Measurements from ENCODE around the gene HYPK.
A peak's percentile ranks its signal among the peaks of the same experiment; 100 is the strongest.

Gene HYPK
- long read RNA-seq, donor 1, transcript HYPK-202 (4 exons, 1,051 nt): major isoform, 86 of 93 reads
- long read RNA-seq, donor 1, transcript HYPK-205 (2 exons, 933 nt): minor isoform, 7 of 93 reads
- long read RNA-seq, donor 1, partial matches to known transcripts: 0 of 93 reads
- long read RNA-seq, donor 1, other reads (novel, unspliced or antisense): 0 of 93 reads
- long read RNA-seq, donor 2, transcript HYPK-202 (4 exons, 1,051 nt): major isoform, 81 of 82 reads
- long read RNA-seq, donor 2, partial matches to known transcripts: 0 of 82 reads
- long read RNA-seq, donor 2, other reads (novel, unspliced or antisense): 0 of 82 reads
- long read RNA-seq, donor 3, full-length matches to known transcripts: 54 of 54 reads
- long read RNA-seq, donor 3, partial matches to known transcripts: 0 of 54 reads
- long read RNA-seq, donor 3, other reads (novel, unspliced or antisense): 0 of 54 reads
- long read RNA-seq, donor 4, full-length matches to known transcripts: 68 of 68 reads
- long read RNA-seq, donor 4, partial matches to known transcripts: 0 of 68 reads
- long read RNA-seq, donor 4, other reads (novel, unspliced or antisense): 0 of 68 reads
- long read RNA-seq, donor 5, transcript HYPK-202 (4 exons, 1,051 nt): major isoform, 87 of 92 reads
- long read RNA-seq, donor 5, transcript HYPK-205 (2 exons, 933 nt): minor isoform, 5 of 92 reads
- long read RNA-seq, donor 5, partial matches to known transcripts: 0 of 92 reads
- long read RNA-seq, donor 5, other reads (novel, unspliced or antisense): 0 of 92 reads
- long read RNA-seq, donor 6, full-length matches to known transcripts: 82 of 82 reads
- long read RNA-seq, donor 6, partial matches to known transcripts: 0 of 82 reads
- long read RNA-seq, donor 6, other reads (novel, unspliced or antisense): 0 of 82 reads
- long read RNA-seq, donor 7: 0 reads
- long read RNA-seq, donor 8, full-length matches to known transcripts: 54 of 54 reads
- long read RNA-seq, donor 8, partial matches to known transcripts: 0 of 54 reads
- long read RNA-seq, donor 8, other reads (novel, unspliced or antisense): 0 of 54 reads

GRCh38 chr15:43800286-43801141 lies at the start of gene HYPK:
HYPK (plus strand) TSS chr15:43800599; CDS start chr15:43800623, 24 bp downstream.
- DNase-seq: peak; percentile 80

GRCh38 chr15:43751885-43752284 lies 48.5 kb upstream of the HYPK start:
- no peak for DNase-seq

GRCh38 chr15:43762824-43763223 lies 37.6 kb upstream of the HYPK start:
- no peak for DNase-seq

GRCh38 chr15:43763819-43764446 lies 36.5 kb upstream of the HYPK start:
- no peak for DNase-seq

GRCh38 chr15:43769584-43770228 lies 30.7 kb upstream of the HYPK start:
- DNase-seq: no peak

GRCh38 chr15:43771816-43772215 lies 28.6 kb upstream of the HYPK start:
- DNase-seq: no peak

- no peak for DNase-seq
Measured at GRCh38 chr15:43772624-43773023, 27.8 kb upstream of the HYPK start.

GRCh38 chr15:43774062-43774461 lies 26.3 kb upstream of the HYPK start:
- DNase-seq: no peak

- DNase-seq: no peak
Measured at GRCh38 chr15:43775411-43775965, 24.9 kb upstream of the HYPK start.

GRCh38 chr15:43776101-43776717 lies 24.2 kb upstream of the HYPK start:
- DNase-seq: peak; percentile 71

- DNase-seq: no peak
Measured at GRCh38 chr15:43776718-43777266, 23.6 kb upstream of the HYPK start, which contains the start of gene ELL3. ELL3 (minus strand) TSS chr15:43776966; CDS start chr15:43776901, 65 bp downstream.

GRCh38 chr15:43777267-43777914 lies 23.0 kb upstream of the HYPK start:
- DNase-seq: peak; percentile 83

- DNase-seq: no peak
Measured at GRCh38 chr15:43779016-43779415, 21.4 kb upstream of the HYPK start.

GRCh38 chr15:43789409-43789808 lies 11.0 kb upstream of the HYPK start:
- no peak for DNase-seq

GRCh38 chr15:43791993-43792760 lies 8.2 kb upstream of the HYPK start, which contains the start of gene SERF2:
SERF2 (plus strand) TSS chr15:43792320; CDS start chr15:43792377, 57 bp downstream.
- peak; percentile 92 for DNase-seq

GRCh38 chr15:43792761-43793476 lies 7.5 kb upstream of the HYPK start:
- DNase-seq: no peak

- no peak for DNase-seq
Measured at GRCh38 chr15:43793647-43794046, 6.8 kb upstream of the HYPK start.

Data from right kidney (tissue), 9 donors.